Ovary (tissue), 3 donors: Measurements from ENCODE around the gene LAMTOR5.

Experiments
- CTCF ChIP-seq, 3 donors: fragments of 450-650 bp in 2 of 3; fragments of 200-600 bp in 1 of 3; IDR thresholded peaks; one replicate each; pipeline versions ENCODE4 v1.5.1 to v1.8.0; 2016 to 2022; ENCODE audit warnings: antibody characterized with exemption in 3 of 3, mild to moderate bottlenecking in 1 of 3
- EP300 ChIP-seq: sonication (generic); formaldehyde crosslinking; IDR thresholded peaks from one replicate; pipeline ENCODE4 v1.6.1; 2017; ENCODE audit warnings: antibody characterized with exemption
- POLR2A ChIP-seq: fragments of 450-650 bp; IDR thresholded peaks from one replicate; pipeline ENCODE4 v1.6.1; 2017; ENCODE audit warnings: antibody characterized with exemption, mild to moderate bottlenecking, moderate library complexity
- donor health status: DM: no; HTN: no; CAD: no.

GRCh38 chr1:110426854-110427253 is 19.4 kb upstream of the LAMTOR5 start:
- TF ChIP-seq CTCF (IDR thresholded peaks at IDR 0.05) (no peak), POLR2A (no peak), EP300 (no peak)
